ENCODE data around the gene VPS37D. TPM values are rescaled to one million over a fixed set of nuclear protein-coding genes. Genes with fewer than 3 reads are reported as not detected.

The VPS37D gene
- total RNA-seq, 1 experiment from 2014 or later, result 4.4 TPM

DNA sequence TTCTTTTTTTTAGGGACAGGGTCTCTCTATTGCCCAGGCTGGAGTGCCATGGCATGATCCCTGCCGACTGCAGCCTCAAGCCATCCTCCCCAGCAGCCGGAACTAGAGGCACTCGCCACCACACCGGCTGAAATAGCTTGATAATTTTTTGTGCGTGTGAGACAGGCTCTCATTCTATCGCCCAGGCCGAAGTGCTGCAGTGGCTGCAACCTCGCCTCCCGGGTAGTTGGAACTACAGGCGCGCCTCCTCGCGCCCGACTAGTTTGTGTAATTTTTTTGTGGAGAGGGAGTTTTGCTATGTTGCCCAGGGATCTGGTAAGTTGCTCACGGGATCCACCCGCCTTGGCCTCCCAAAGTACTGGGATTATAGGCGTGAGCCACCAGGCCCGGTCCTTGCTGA lies 17.7 kb downstream of the VPS37D start:
- H3K4me1 ChIP-seq (ENCODE audit: control insufficient read depth, insufficient read depth, low read length), result peaks cover 20% of the 10 kb centered on the region
- in situ Hi-C loops (cut with HindIII; ENCODE audit: low pct_unique_long_range_greater_than_20kb, low sequenced_read_pairs), result no loop called here
- ChIA-PET POLR2A (no interaction called here), CTCF (interaction anchor here (1.1 kb wide), 1 partner anchor 12 kb away, joined by 11 read pairs; no protein-coding TSS in a partner anchor)
- no peak overlapping the region for H3K4me3 ChIP-seq (ENCODE audit: low read depth in 2 of 2, low read length in 2 of 2)
- DNase-seq (ENCODE audit: low read depth, low spot score) (no peak), ATAC-seq (no peak)
- BruUV-seq (replicated peaks), result no TSS peak
- TF ChIP-seq REST (IDR thresholded peaks at IDR 0.05; ENCODE audit: insufficient read depth in 1 of 2, low read depth in 2 of 2, low read length in 1 of 2), result no peak
- no peak for TF ChIP-seq POLR2AphosphoS5 (IDR thresholded peaks at IDR 0.05; ENCODE audit: low read depth, low read length)
- no peak for TF ChIP-seq SIN3A (IDR thresholded peaks at IDR 0.05; ENCODE audit: borderline replicate concordance, insufficient read depth, low read depth, low read length)
- TF ChIP-seq TCF7L2 (IDR thresholded peaks at IDR 0.05; ENCODE audit: low read depth, low read length), result no peak
- no peak for TF ChIP-seq CTCF (IDR thresholded peaks at IDR 0.05)
- H3K36me3 ChIP-seq (ENCODE audit: control insufficient read depth, insufficient read depth, low read length), result peaks cover 15% of the 10 kb centered on the region
- no peaks in the 10 kb centered on the region for H3K27me3 ChIP-seq (ENCODE audit: control insufficient read depth, insufficient read depth, low read length)
- H3K9me3 ChIP-seq (ENCODE audit: control insufficient read depth, insufficient read depth, low read depth, low read length), result no peaks in the 10 kb centered on the region
- no peak overlapping the region for H3K27ac ChIP-seq (ENCODE audit: low read length)
- intact Hi-C loops (cut with micrococcal nuclease; ENCODE audit: unreplicated experiment), result no loop called here

DNA sequence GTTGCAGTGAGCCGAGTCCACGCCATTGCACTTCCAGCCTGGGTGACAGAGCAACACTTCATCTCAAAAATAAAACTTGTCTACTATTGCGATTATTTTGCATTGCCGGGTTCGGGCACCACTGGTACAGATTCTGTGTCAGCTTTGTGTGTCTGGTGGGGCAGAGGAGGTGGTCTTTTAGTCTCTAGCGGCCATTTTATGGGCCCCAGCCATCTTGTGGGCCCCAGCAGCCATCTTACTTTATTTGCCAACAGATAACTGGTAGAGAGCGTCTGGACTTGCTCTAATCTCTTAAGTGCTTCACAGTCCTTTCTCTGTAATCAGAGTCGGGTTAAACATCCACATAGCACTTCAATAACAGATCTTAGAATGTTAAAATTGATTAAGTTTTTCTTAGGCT lies 20.7 kb downstream of the VPS37D start:
- no peak for DNase-seq (ENCODE audit: low read depth, low spot score)
- H3K27me3 ChIP-seq (ENCODE audit: control insufficient read depth, insufficient read depth, low read length), result no peaks in the 10 kb centered on the region
- POLR2A ChIA-PET, result no interaction called here
- intact Hi-C loops (cut with micrococcal nuclease; ENCODE audit: unreplicated experiment), result no loop called here
- ATAC-seq, result no peak
- no peaks in the 10 kb centered on the region for H3K9me3 ChIP-seq (ENCODE audit: control insufficient read depth, insufficient read depth, low read depth, low read length)
- H3K36me3 ChIP-seq (ENCODE audit: control insufficient read depth, insufficient read depth, low read length), result peaks cover 29% of the 10 kb centered on the region
- H3K4me3 ChIP-seq (ENCODE audit: low read depth in 2 of 2, low read length in 2 of 2), result no peak overlapping the region
- no TSS peak for BruUV-seq (replicated peaks)
- peaks cover 6% of the 10 kb centered on the region; the same call in 1 of the 2 replicates for H3K4me1 ChIP-seq (ENCODE audit: control insufficient read depth, insufficient read depth, low read length)
- TF ChIP-seq SIN3A (IDR thresholded peaks at IDR 0.05; ENCODE audit: borderline replicate concordance, insufficient read depth, low read depth, low read length) (no peak), REST (IDR thresholded peaks at IDR 0.05; ENCODE audit: insufficient read depth in 1 of 2, low read depth in 2 of 2, low read length in 1 of 2) (no peak), POLR2AphosphoS5 (IDR thresholded peaks at IDR 0.05; ENCODE audit: low read depth, low read length) (no peak), TCF7L2 (IDR thresholded peaks at IDR 0.05; ENCODE audit: low read depth, low read length) (no peak), CTCF (IDR thresholded peaks at IDR 0.05) (no peak)
- CTCF ChIA-PET, result no interaction called here
- H3K27ac ChIP-seq (ENCODE audit: low read length), result no peak overlapping the region
- in situ Hi-C loops (cut with HindIII; ENCODE audit: low pct_unique_long_range_greater_than_20kb, low sequenced_read_pairs), result no loop called here
